SK-N-MC (cell line): ENCODE results near the gene LOXL3.

Source experiments
- EZH2 ChIP-seq: fragments of 200-600 bp; sonication (generic); IDR thresholded peaks from one replicate; pipeline ENCODE4 v1.6.1; 2017; ENCODE audit warnings: antibody characterized with exemption
- FOXP2 ChIP-seq: optimal IDR thresholded peaks from 2 replicates; pipeline ENCODE3; 2011; ENCODE audit warnings: mild to moderate bottlenecking, moderate library complexity; ENCODE audit not compliant: insufficient read depth; ENCODE audit errors: extremely low read length, control extremely low read depth
- POLR2AphosphoS5 ChIP-seq: IDR thresholded peaks from 2 replicates; pipeline ENCODE4 v1.6.1; 2012; ENCODE audit warnings: mild to moderate bottlenecking, low read depth, low read length, borderline replicate concordance

- TF ChIP-seq EZH2 (no peak), POLR2AphosphoS5 (no peak), FOXP2 (no peak)
These were observed 18.2 kb downstream of the LOXL3 start for GRCh38 chr2:74535440-74535965.
